PC-9 (cell line): ENCODE data around the gene ARHGEF6. TPM values are rescaled to one million over a fixed set of nuclear protein-coding genes. Genes with fewer than 3 reads are reported as not detected.

Experiments
- BruUV-seq: library from RNA; stranded (reverse); fragments of 400-500 nt; replicated peaks from 2 replicates; lab custom pipeline; 2021; lab: Mats Ljungman, UMichigan
- CTCF ChIA-PET: fragments of 300-600 bp; sonication (Branson Sonifier 250); formaldehyde crosslinking; loops from one replicate; lab custom pipeline; 2022; ENCODE audit warnings: antibody characterized with exemption; lab: Charles Lee
- POLR2A ChIA-PET: fragments of 300-600 bp; sonication (Branson Sonifier 250); formaldehyde crosslinking; loops from one replicate; lab custom pipeline; 2022; ENCODE audit warnings: antibody characterized with exemption; ENCODE audit not compliant: unreplicated experiment; lab: Charles Lee
- DNase-seq, 2 experiments: peaks; one replicate each; pipeline versions ENCODE4 v3.0.0 to v3.0.0-alpha.2; 2015 to 2022; ENCODE audit warnings: mixed read lengths in 1 of 2
- H2AFZ ChIP-seq: fragments of 200-600 bp; sonication (generic); 2 replicates; pipeline ENCODE4 v1.8.1; 2017; ENCODE audit warnings: antibody characterized with exemption
- H3F3A ChIP-seq: fragments of 200-600 bp; sonication (generic); 2 replicates; pipeline ENCODE4 v1.8.1; 2017; ENCODE audit warnings: antibody characterized with exemption, mild to moderate bottlenecking, low read depth; ENCODE audit not compliant: insufficient read depth
- H3K27ac ChIP-seq: fragments of 200-600 bp; sonication (generic); 2 replicates; pipeline ENCODE4 v1.6.1; 2016; ENCODE audit warnings: mixed run types
- H3K27me3 ChIP-seq: fragments of 200-600 bp; sonication (generic); 2 replicates; pipeline ENCODE4 v1.6.1; 2016; ENCODE audit warnings: low read depth, mixed run types; ENCODE audit not compliant: insufficient read depth
- H3K36me3 ChIP-seq: fragments of 200-600 bp; sonication (generic); 2 replicates; pipeline ENCODE4 v1.6.1; 2016; ENCODE audit warnings: low read depth, mixed run types
- H3K4me1 ChIP-seq: fragments of 200-600 bp; sonication (generic); replicated peaks from 2 replicates; pipeline ENCODE4 v1.6.1; 2016; ENCODE audit warnings: mixed run types; ENCODE audit not compliant: insufficient read depth
- H3K4me2 ChIP-seq: fragments of 200-600 bp; sonication (generic); 2 replicates; pipeline ENCODE4 v1.6.1; 2017; ENCODE audit warnings: mixed run types
- H3K4me3 ChIP-seq: fragments of 200-600 bp; sonication (generic); 2 replicates; pipeline ENCODE4 v1.6.1; 2016; ENCODE audit warnings: mixed run types
- H3K79me2 ChIP-seq: fragments of 200-600 bp; sonication (generic); 2 replicates; pipeline ENCODE4 v1.6.1; 2017; ENCODE audit warnings: low read depth, mixed run types
- H3K9me2 ChIP-seq: fragments of 200-600 bp; sonication (generic); 2 replicates; pipeline ENCODE4 v1.8.1; 2017; ENCODE audit warnings: mild to moderate bottlenecking; ENCODE audit not compliant: insufficient read depth
- H3K9me3 ChIP-seq: fragments of 200-600 bp; sonication (generic); 2 replicates; pipeline ENCODE4 v1.8.1; 2016; ENCODE audit warnings: low read depth; ENCODE audit not compliant: insufficient read depth
- H4K20me1 ChIP-seq: fragments of 200-600 bp; sonication (generic); 2 replicates; pipeline ENCODE4 v1.8.1; 2017; ENCODE audit not compliant: insufficient read depth
- EZH2 ChIP-seq: fragments of 200-600 bp; sonication (generic); IDR thresholded peaks from 2 replicates; pipeline ENCODE4 v1.8.0; 2017; ENCODE audit warnings: antibody characterized with exemption, low read depth
- intact Hi-C: fragments of 100-400 bp; cut with micrococcal nuclease; formaldehyde crosslinking; loops from one replicate; pipeline ENCODE4 v1.10.0; 2022; ENCODE audit not compliant: unreplicated experiment
- total RNA-seq: library from RNA; stranded (reverse); gene quantifications from 2 replicates; pipeline ENCODE4 v1.2.3, GENCODE V29; 2021
- TF ChIP-seq, protein P1 (sequence below): fragments of 200-600 bp; sonication (generic); conservative IDR thresholded peaks from 2 replicates; pipeline ENCODE4 v1.6.1; 2017; ENCODE audit warnings: mixed run types, antibody characterized with exemption, mild to moderate bottlenecking, moderate library complexity

Gene ARHGEF6
- total RNA-seq, 1 experiment from 2014 or later = 0.09 TPM

DNA sequence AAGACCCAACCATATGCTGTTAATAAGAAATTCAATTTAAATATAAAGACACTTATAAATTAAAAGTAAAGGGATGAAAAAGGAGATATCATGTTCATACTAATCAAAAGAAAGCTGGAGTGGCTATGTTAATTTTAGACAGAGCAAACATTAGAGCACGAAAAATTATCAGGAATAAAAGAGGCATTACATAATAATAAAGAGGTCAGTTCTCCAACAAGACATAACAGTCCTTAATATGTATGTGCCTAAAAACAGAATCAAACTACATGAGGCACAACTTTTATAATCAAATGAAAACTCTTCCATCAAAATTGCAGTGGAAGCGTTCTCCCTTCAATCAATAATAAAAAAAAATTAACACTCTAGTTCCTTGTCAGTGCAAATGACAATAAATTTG lies 62.6 kb downstream of the ARHGEF6 start:
- Histone ChIP-seq H3K79me2 (no peaks in the 10 kb centered on the region), H3K27ac (no peak overlapping the region), H3K9me3 (no peaks in the 10 kb centered on the region), H3K4me2 (no peak overlapping the region), H3F3A (no peaks in the 10 kb centered on the region), H2AFZ (no peak overlapping the region), H3K4me1 (no peaks in the 10 kb centered on the region), H3K4me3 (no peak overlapping the region), H4K20me1 (no peaks in the 10 kb centered on the region), H3K9me2 (no peaks in the 10 kb centered on the region), H3K27me3 (no peaks in the 10 kb centered on the region), H3K36me3 (no peaks in the 10 kb centered on the region)
- no peak for DNase-seq
- CTCF ChIA-PET = no interaction called here
- intact Hi-C loops = no loop called here
- TF ChIP-seq EZH2 = no peak
- TF ChIP-seq, protein P1, sequence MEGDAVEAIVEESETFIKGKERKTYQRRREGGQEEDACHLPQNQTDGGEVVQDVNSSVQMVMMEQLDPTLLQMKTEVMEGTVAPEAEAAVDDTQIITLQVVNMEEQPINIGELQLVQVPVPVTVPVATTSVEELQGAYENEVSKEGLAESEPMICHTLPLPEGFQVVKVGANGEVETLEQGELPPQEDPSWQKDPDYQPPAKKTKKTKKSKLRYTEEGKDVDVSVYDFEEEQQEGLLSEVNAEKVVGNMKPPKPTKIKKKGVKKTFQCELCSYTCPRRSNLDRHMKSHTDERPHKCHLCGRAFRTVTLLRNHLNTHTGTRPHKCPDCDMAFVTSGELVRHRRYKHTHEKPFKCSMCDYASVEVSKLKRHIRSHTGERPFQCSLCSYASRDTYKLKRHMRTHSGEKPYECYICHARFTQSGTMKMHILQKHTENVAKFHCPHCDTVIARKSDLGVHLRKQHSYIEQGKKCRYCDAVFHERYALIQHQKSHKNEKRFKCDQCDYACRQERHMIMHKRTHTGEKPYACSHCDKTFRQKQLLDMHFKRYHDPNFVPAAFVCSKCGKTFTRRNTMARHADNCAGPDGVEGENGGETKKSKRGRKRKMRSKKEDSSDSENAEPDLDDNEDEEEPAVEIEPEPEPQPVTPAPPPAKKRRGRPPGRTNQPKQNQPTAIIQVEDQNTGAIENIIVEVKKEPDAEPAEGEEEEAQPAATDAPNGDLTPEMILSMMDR = no peak
- POLR2A ChIA-PET = no interaction called here
- BruUV-seq = no TSS peak

DNA sequence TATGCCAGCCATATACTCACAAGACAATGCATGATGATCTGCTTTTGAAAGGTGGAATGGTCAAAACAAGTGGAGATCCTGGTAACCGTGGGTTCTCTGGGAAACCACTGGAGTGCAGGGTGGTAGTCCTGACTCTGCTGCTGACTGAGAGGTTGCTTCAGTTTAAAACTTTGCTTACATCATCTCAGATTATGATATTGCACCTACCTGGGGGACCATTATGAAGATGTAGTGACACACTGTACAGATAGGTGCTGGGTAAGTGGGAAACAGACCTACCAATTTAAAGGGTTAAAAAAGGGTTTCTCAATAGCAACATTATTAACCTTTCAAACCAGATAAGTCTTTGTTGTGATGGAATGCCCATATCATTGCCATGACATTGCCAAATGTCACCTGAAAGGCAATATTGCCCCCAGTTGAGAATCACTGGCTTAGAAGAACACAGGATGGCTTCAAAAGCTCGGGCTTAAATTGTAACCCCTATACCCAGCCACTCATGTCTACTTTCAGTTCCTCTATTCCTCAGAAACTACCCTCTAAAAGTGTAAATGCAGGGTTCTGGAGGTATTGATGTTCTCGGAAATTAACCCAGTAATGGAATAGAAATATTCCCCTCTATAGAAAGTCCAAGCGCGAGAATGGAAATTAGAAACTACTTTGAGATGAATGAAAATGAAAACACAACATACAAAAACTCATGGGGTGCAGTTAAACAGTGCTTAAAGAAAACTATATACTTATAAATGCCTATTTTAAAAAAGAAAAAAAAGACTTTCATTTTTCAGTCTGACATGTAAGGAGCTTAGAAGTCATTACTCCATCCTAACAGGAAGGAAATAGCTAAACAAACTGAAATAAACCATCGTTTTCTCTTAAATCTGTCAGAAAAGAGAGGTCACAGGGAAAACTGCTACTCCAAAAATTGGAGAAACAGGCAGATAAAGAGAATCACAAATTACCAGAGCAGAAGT lies 65.8 kb downstream of the ARHGEF6 start:
- TF ChIP-seq, protein P1 = no peak
- Histone ChIP-seq H3K4me3 (no peak overlapping the region), H3K27ac (no peak overlapping the region), H3K9me2 (no peaks in the 10 kb centered on the region), H3K79me2 (no peaks in the 10 kb centered on the region), H4K20me1 (no peaks in the 10 kb centered on the region), H3K36me3 (no peaks in the 10 kb centered on the region), H3K4me2 (no peak overlapping the region), H3K27me3 (no peaks in the 10 kb centered on the region), H2AFZ (no peak overlapping the region), H3F3A (no peaks in the 10 kb centered on the region), H3K4me1 (no peaks in the 10 kb centered on the region), H3K9me3 (no peaks in the 10 kb centered on the region)
- ChIA-PET POLR2A (no interaction called here), CTCF (no interaction called here)
- no TSS peak for BruUV-seq
- intact Hi-C loops = no loop called here
- DNase-seq = no peak

DNA sequence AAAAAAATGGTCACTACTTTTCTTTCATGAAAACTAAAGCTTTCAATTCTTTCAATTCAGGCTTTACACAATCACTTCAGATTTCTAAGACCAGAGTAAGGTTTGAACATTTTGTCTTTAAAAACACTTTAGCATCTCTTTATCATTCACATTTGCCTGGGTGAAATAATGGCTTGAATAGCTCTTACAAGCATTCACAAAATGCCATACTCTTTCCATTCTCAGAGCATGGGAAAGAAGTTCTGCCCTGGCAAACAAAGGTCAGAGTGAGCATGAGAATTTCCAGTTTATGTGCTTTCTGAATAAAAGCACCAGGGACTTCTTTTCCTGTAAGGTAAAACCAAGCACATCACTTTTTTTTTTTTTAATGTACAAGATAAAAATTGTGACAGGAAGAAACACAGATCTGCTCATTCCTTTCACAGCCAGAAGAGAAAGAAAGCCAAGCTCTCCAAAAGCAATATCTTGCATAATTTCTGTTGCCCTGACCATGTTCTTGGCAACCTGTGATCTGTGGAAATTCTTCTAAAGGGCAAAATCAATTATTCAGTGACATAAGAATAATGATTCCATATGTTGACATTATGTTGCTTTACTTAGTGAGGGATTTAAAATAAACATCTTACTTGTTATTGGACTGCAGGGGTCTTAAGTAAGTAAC lies 68.0 kb downstream of the ARHGEF6 start:
- Histone ChIP-seq H3K27ac (no peak overlapping the region), H3K4me3 (no peak overlapping the region), H4K20me1 (no peaks in the 10 kb centered on the region), H3K27me3 (no peaks in the 10 kb centered on the region), H3K4me2 (no peak overlapping the region), H3F3A (no peaks in the 10 kb centered on the region), H3K36me3 (no peaks in the 10 kb centered on the region), H3K9me2 (no peaks in the 10 kb centered on the region), H3K4me1 (no peaks in the 10 kb centered on the region), H2AFZ (no peak overlapping the region), H3K9me3 (no peaks in the 10 kb centered on the region), H3K79me2 (no peaks in the 10 kb centered on the region)
- ChIA-PET POLR2A (no interaction called here), CTCF (interaction anchor here (0.6 kb wide), 2 partner anchors 241 to 338 kb away, joined by 3 read pairs; no protein-coding TSS in a partner anchor)
- no peak for DNase-seq
- TF ChIP-seq, protein P1 = no peak
- no peak for TF ChIP-seq EZH2
- no TSS peak for BruUV-seq
- intact Hi-C loops = no loop called here
